GM15510 (cell line): ENCODE results near the gene IFI27L1.

ENCODE experiments used
- POLR2A ChIP-seq: IDR thresholded peaks from 3 replicates; pipeline ENCODE4 v1.6.1; 2011; ENCODE audit warnings: borderline replicate concordance; ENCODE audit not compliant: insufficient read length; ENCODE audit errors: extremely low read depth

Gene IFI27L1

GRCh38 chr14:94056579-94057308 is 24.4 kb upstream of the IFI27L1 start:
- no peak for TF ChIP-seq POLR2A

GRCh38 chr14:94058128-94058673 is 22.9 kb upstream of the IFI27L1 start:
- TF ChIP-seq POLR2A = no peak

GRCh38 chr14:94058674-94059138 is 22.4 kb upstream of the IFI27L1 start:
- no peak for TF ChIP-seq POLR2A

GRCh38 chr14:94059998-94060397 is 21.1 kb upstream of the IFI27L1 start:
- TF ChIP-seq POLR2A = no peak

GRCh38 chr14:94062344-94062940 is 18.7 kb upstream of the IFI27L1 start:
- no peak for TF ChIP-seq POLR2A

GRCh38 chr14:94066089-94066676 is 14.9 kb upstream of the IFI27L1 start:
- no peak for TF ChIP-seq POLR2A

GRCh38 chr14:94074534-94074933 is 6.6 kb upstream of the IFI27L1 start:
- no peak for TF ChIP-seq POLR2A

GRCh38 chr14:94075008-94075407 is 6.1 kb upstream of the IFI27L1 start:
- no peak for TF ChIP-seq POLR2A

GRCh38 chr14:94077111-94077821 is 3.8 kb upstream of the IFI27L1 start:
- TF ChIP-seq POLR2A = no peak

GRCh38 chr14:94077823-94078222 is 3.3 kb upstream of the IFI27L1 start:
- no peak for TF ChIP-seq POLR2A

GRCh38 chr14:94079891-94080620 is 1.1 kb upstream of the IFI27L1 start:
- no peak for TF ChIP-seq POLR2A

- no peak for TF ChIP-seq POLR2A
Observed at GRCh38 chr14:94081386-94081820, 293 bp downstream of the IFI27L1 start.

GRCh38 chr14:94087891-94088290 is 6.8 kb downstream of the IFI27L1 start:
- TF ChIP-seq POLR2A = no peak

- TF ChIP-seq POLR2A = no peak
Observed at GRCh38 chr14:94088516-94088915, 7.4 kb downstream of the IFI27L1 start.
